ENCODE measurements around the gene S100PBP. TPM values are rescaled to one million over a fixed set of nuclear protein-coding genes. Genes with fewer than 3 reads are reported as not detected.
A peak's percentile ranks its signal among the peaks of the same experiment; 100 is the strongest.

The S100PBP gene
- total RNA-seq (100 to 1,000 TPM; 120 to 133 TPM), polyA plus RNA-seq (ENCODE audit: insufficient read depth, low read depth, low replicate concordance) (99.7 TPM)
- long read RNA-seq, donor 1, full-length matches to known transcripts: 6 of 17 reads
- long read RNA-seq, donor 1, partial matches to known transcripts: 11 of 17 reads
- long read RNA-seq, donor 1, other reads (novel, unspliced or antisense): 0 of 17 reads
- long read RNA-seq, donor 2, full-length matches to known transcripts: 6 of 6 reads
- long read RNA-seq, donor 2, partial matches to known transcripts: 0 of 6 reads
- long read RNA-seq, donor 2, other reads (novel, unspliced or antisense): 0 of 6 reads

- WGBS, 2 donors: 0 to 1% methylated on average over 9 to 55 of the region's 55 CpGs
- Histone ChIP-seq H3K9me3 (no peaks in the 10 kb centered on the region), H3K4me3 (peak within 1 kb of the TSS; percentile 94), H3K27me3 (no peaks in the 10 kb centered on the region), H3K36me3 (ENCODE audit: low read depth, missing control alignments) (no peaks in the 10 kb centered on the region), H3K27ac (peak within 1 kb of the TSS; percentile 96 to 99), H3K4me1 (peaks cover 43% of the 10 kb centered on the region)
- intact Hi-C loops (cut with DNase I; ENCODE audit: low total_unique reads): no loop called here
- TF ChIP-seq CTCF (IDR thresholded peaks at IDR 0.05) (peak; percentile 15 to 51 (median 28)), POLR2A (IDR thresholded peaks at IDR 0.05) (no peak)
- DNase-seq: peak; percentile 99
Observed at GRCh38 chr1:32817159-32817814, at the start of gene S100PBP, which contains the start of gene YARS1. TSS of gene S100PBP (plus strand) at chr1:32817653. CDS start at chr1:32826100, 8,447 bp downstream. TSS of gene YARS1 (minus strand) at chr1:32817358. CDS start at chr1:32817244, 114 bp downstream.

- H3K36me3 ChIP-seq (ENCODE audit: low read depth, missing control alignments): no peaks in the 10 kb centered on the region
- no peaks in the 10 kb centered on the region for H3K27me3 ChIP-seq
- peaks cover 37% of the 10 kb centered on the region for H3K4me1 ChIP-seq
- intact Hi-C loops (cut with DNase I; ENCODE audit: low total_unique reads): no loop called here
- no peaks in the 10 kb centered on the region for H3K9me3 ChIP-seq
- TF ChIP-seq POLR2A (IDR thresholded peaks at IDR 0.05): no peak
- no peak for TF ChIP-seq CTCF (IDR thresholded peaks at IDR 0.05)
- DNase-seq: peak; percentile 68
- H3K27ac ChIP-seq: peak overlapping the region; percentile 9 to 42
- 62 to 63% methylated on average over 16 of the region's 16 CpGs for WGBS, 2 donors
- no peak overlapping the region for H3K4me3 ChIP-seq
Observed at GRCh38 chr1:32768110-32768850, 49.2 kb upstream of the S100PBP start.

- Histone ChIP-seq H3K27ac (no peak overlapping the region), H3K36me3 (ENCODE audit: low read depth, missing control alignments) (no peaks in the 10 kb centered on the region), H3K4me1 (peaks cover 37% of the 10 kb centered on the region), H3K4me3 (no peak overlapping the region), H3K9me3 (no peaks in the 10 kb centered on the region), H3K27me3 (no peaks in the 10 kb centered on the region)
- intact Hi-C loops (cut with DNase I; ENCODE audit: low total_unique reads): no loop called here
- TF ChIP-seq CTCF (IDR thresholded peaks at IDR 0.05) (no peak), POLR2A (IDR thresholded peaks at IDR 0.05) (no peak)
- no peak for DNase-seq
- 83 to 85% methylated on average over 16 to 26 of the region's 32 CpGs for WGBS, 2 donors
Observed at GRCh38 chr1:32769524-32770220, 47.8 kb upstream of the S100PBP start.

- H3K27me3 ChIP-seq: no peaks in the 10 kb centered on the region
- H3K4me3 ChIP-seq: no peak overlapping the region
- no peaks in the 10 kb centered on the region for H3K9me3 ChIP-seq
- peaks cover 33% of the 10 kb centered on the region for H3K4me1 ChIP-seq
- no peak for DNase-seq
- TF ChIP-seq CTCF (IDR thresholded peaks at IDR 0.05) (no peak), POLR2A (IDR thresholded peaks at IDR 0.05) (no peak)
- 94% methylated on average over 24 to 25 of the region's 25 CpGs for WGBS, 2 donors
- no peak overlapping the region for H3K27ac ChIP-seq
- no peaks in the 10 kb centered on the region for H3K36me3 ChIP-seq (ENCODE audit: low read depth, missing control alignments)
- intact Hi-C loops (cut with DNase I; ENCODE audit: low total_unique reads): no loop called here
Observed at GRCh38 chr1:32770221-32770731, 47.2 kb upstream of the S100PBP start.

All from testis (tissue), 5 donors.